ENCODE results near the gene CIITA. TPM values are rescaled to one million over a fixed set of nuclear protein-coding genes. Genes with fewer than 3 reads are reported as not detected.

The CIITA gene
- total RNA-seq, 1 experiment from 2014 or later, result not detected

DNA sequence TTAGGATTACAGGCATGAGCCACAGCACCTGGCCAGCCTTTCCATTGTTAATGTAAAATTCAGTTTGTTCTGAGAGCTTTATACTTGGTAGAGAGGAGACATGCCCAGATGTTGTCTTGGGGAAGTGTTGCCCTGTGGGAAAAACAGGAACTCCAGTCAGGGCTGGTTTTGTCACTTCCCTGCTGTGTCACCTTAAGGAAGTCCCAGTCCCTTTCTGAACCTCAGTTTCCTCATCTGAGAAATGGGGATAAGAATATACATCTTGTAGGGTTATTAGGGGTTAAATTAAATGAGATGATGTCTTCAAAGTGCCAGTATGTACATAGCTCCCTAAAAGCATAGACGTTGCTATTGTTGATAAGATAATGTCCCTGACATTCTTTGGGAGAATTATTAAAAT, 92.6 kb downstream of the CIITA start:
- H3K27ac ChIP-seq (ENCODE audit: insufficient read length, low read depth, low read length), result no peak overlapping the region
- no peak overlapping the region for H2BK12ac ChIP-seq (ENCODE audit: insufficient read length, low read depth, low read length)
- no peaks in the 10 kb centered on the region for H3K23me2 ChIP-seq (ENCODE audit: insufficient read length, low read depth, low read length, poor library complexity, severe bottlenecking)
- H2BK5ac ChIP-seq (ENCODE audit: insufficient read length, low read length), result no peak overlapping the region
- no peak overlapping the region for H3K4ac ChIP-seq (ENCODE audit: low read depth, low read length)
- no peaks in the 10 kb centered on the region for H3K79me2 ChIP-seq (ENCODE audit: insufficient read depth, low read length)
- no peaks in the 10 kb centered on the region for H4K20me1 ChIP-seq (ENCODE audit: control insufficient read depth, insufficient read depth, insufficient read length)
- H2AFZ ChIP-seq (ENCODE audit: low read length), result no peak overlapping the region
- Mint-ChIP-seq H3K36me3 (ENCODE audit: insufficient read depth in 1 of 3, low read depth in 3 of 3) (peaks cover 0 to 13% (median 13%) of the 10 kb centered on the region in 3 experiments; a peak in 4 of 7 replicates), H3K27me3 (ENCODE audit: low read depth) (no peaks in the 10 kb centered on the region; the same call in 1 of the 2 replicates), H3K4me1 (peaks cover 2 to 5% of the 10 kb centered on the region in 2 experiments; a peak in 3 of 4 replicates), H3K4me3 (no peak overlapping the region), H3K27ac (no peak overlapping the region), H3K9me3 (no peaks in the 10 kb centered on the region)
- H3K4me2 ChIP-seq (ENCODE audit: insufficient read depth, insufficient read length, low read length), result no peak overlapping the region
- H4K91ac ChIP-seq (ENCODE audit: insufficient read length, low read depth, low read length), result no peak overlapping the region
- no peak overlapping the region for H3K14ac ChIP-seq (ENCODE audit: insufficient read depth, low read length)
- no peak overlapping the region for H3K56ac ChIP-seq (ENCODE audit: insufficient read length, low read depth, low read length)
- WGBS (ENCODE audit: extremely low coverage, insufficient read length, low lambda C conversion rate), result no CpG with 5 or more reads among the region's 1 CpG
- no peak overlapping the region for H2BK20ac ChIP-seq (ENCODE audit: low read depth, low read length, poor library complexity, severe bottlenecking)
- no peak overlapping the region for H3K23ac ChIP-seq (ENCODE audit: insufficient read length, low read depth, low read length)
- no peak for TF ChIP-seq CTCF (conservative IDR thresholded peaks at IDR 0.05)
- H3K27me3 ChIP-seq (ENCODE audit: insufficient read depth, low read length), result no peaks in the 10 kb centered on the region
- DNase-seq, result no peak
- no peak overlapping the region for H3K9ac ChIP-seq (ENCODE audit: extremely low read depth, insufficient read length, low read length)
- H2BK15ac ChIP-seq (ENCODE audit: low read depth, low read length), result no peak overlapping the region
- H3K9me3 ChIP-seq (ENCODE audit: control insufficient read depth, low read depth, low read length), result no peaks in the 10 kb centered on the region
- no peaks in the 10 kb centered on the region for H3K4me1 ChIP-seq (ENCODE audit: insufficient read depth, low read length)
- no peaks in the 10 kb centered on the region for H3K79me1 ChIP-seq (ENCODE audit: insufficient read depth, low read depth, low read length, poor library complexity, severe bottlenecking)
- no peak overlapping the region for H3K18ac ChIP-seq (ENCODE audit: insufficient read length, low read depth, low read length)
- H4K8ac ChIP-seq (replicated peaks; ENCODE audit: insufficient read length, low read depth, low read length), result no peak overlapping the region
- H3T11ph ChIP-seq (ENCODE audit: low read length), result no peak overlapping the region
- no peak overlapping the region for H2AK5ac ChIP-seq (ENCODE audit: insufficient read length, low read length)
- H2BK120ac ChIP-seq (ENCODE audit: low read depth, low read length, poor library complexity, severe bottlenecking), result no peak overlapping the region
- no peak overlapping the region for H4K5ac ChIP-seq (ENCODE audit: insufficient read length, low read depth, low read length)
